Activated naive CD8-positive, alpha-beta T cell treated with anti-CD3 and anti-CD28 coated beads, Interleukin-2, amount 10 ng/mL, durations not matched to agents 7 days and 5 days (primary cell): ENCODE data around the gene GALNT9. TPM values are rescaled to one million over a fixed set of nuclear protein-coding genes. Genes with fewer than 3 reads are reported as not detected.

Experiments
- ATAC-seq: fragments of 150-1000 bp; cut with Tn5 transposase; one replicate; pipeline ENCODE4 v1.10.0; 2021; ENCODE audit warnings: low read depth, moderate library complexity
- POLR2A ChIA-PET: fragments of 350-600 bp; sonication (Branson Sonifier 250); formaldehyde crosslinking; loops from one replicate; lab custom pipeline; 2021; ENCODE audit warnings: antibody characterized with exemption; lab: Charles Lee
- DNase-seq: peaks from one replicate; pipeline ENCODE4 v3.0.0; 2021
- H3K27ac Mint-ChIP-seq: one replicate; pipeline ENCODE4 v1.8.0; 2022; ENCODE audit warnings: mild to moderate bottlenecking, mixed read lengths
- H3K27me3 Mint-ChIP-seq: one replicate; pipeline ENCODE4 v1.8.0; 2022; ENCODE audit warnings: mild to moderate bottlenecking, moderate library complexity, mixed read lengths
- H3K36me3 Mint-ChIP-seq: one replicate; pipeline ENCODE4 v1.8.0; 2021; ENCODE audit warnings: mild to moderate bottlenecking, mixed read lengths
- H3K4me1 Mint-ChIP-seq: one replicate; pipeline ENCODE4 v1.8.0; 2021; ENCODE audit warnings: mixed read lengths
- H3K4me3 Mint-ChIP-seq: one replicate; pipeline ENCODE4 v1.8.0; 2022; ENCODE audit warnings: mild to moderate bottlenecking, moderate library complexity, mixed read lengths
- H3K9me3 Mint-ChIP-seq: one replicate; pipeline ENCODE4 v1.8.0; 2021; ENCODE audit warnings: mixed read lengths
- total RNA-seq, 2 experiments: library from RNA; stranded (reverse); gene quantifications; one replicate each; pipeline ENCODE4 v1.2.3, GENCODE V29; 2021

Gene GALNT9
- total RNA-seq, 2 experiments from 2014 or later: not detected

DNA sequence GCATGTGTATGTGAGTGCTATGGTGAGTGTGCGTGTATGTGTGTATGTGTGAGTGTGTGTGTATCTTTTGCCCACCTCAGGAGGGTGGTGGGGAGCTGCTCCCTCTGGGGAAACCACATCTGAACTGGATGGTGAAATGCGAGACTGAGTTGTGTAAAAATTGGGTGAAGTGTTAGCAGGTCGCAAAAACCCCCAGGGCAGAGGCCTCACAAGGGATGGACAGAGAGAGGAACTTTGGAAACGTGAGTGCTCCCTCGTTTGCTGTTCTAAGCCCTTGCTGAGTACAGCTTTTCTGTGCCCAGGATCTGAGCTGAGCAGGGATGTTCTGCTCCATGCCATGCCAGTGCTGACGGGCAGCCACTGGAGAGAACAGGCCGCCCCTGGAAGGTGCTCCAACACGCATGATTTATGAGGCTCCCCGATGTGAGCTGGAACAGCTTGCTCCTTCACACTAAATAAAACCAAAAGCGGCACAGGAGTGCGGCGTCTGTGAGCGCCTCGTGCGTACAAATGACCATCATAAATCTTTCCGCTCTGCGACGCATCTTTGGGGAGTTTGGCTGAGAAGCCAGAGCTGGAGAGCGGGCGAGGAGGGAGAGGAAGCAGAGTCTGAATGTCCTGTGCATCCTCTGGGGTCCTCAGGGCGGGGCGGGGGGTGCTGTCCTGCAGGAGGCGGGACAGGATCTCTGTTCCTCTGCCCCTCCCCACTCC, 14.1 kb upstream of the GALNT9 start:
- DNase-seq (no peak), ATAC-seq (no peak)
- no peaks in the 10 kb centered on the region for H3K36me3 Mint-ChIP-seq
- no peak overlapping the region for H3K27ac Mint-ChIP-seq
- H3K27me3 Mint-ChIP-seq: peaks cover 5% of the 10 kb centered on the region
- H3K4me3 Mint-ChIP-seq: no peak overlapping the region
- POLR2A ChIA-PET: no interaction called here
- H3K4me1 Mint-ChIP-seq: peaks cover 2% of the 10 kb centered on the region
- H3K9me3 Mint-ChIP-seq: no peaks in the 10 kb centered on the region

DNA sequence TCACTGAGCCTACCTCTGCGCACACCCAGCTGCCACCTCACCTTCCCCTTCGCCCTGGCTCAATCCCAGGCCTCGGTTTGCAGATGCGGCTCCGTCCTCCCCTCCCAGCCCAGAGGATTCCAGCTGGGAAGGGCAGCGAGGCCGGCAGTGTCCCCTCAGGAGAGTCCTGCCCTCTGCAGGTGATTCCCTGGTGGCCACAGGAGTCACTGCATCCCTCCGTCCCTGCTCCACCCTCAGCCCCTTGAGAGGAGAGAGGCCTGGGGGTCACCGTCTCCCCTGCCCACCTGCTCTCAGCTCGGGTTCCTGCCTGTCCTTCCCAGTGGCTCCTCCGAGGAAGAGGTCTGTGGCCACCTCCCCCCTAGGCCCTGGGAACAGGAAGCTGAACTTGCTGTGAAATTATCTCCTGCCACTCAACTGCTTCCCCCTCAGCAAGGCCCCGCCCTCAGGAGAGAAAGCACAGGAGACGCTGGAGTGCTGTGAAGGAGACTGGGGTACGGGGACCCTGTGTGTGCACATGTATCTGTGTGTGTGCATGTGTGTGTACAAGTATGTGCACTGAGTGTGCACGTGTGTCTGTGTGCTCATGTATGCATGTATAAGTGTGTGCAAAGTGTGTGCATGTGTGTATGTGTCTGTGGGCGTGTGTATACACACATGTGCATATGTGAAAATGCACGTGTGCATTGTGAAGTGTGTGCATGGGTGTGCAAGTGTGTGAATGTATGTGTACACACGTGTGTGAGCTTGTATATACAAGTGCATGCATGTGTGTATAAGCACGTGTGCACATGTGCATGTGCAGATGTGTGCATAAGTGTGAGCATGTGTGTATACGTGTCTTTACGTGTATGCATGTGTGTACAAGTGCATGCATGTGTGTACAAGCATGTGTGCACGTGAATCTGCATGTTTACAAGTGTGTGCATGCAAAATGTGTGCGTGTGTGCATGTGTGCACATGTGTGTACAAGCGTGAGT, 13.2 kb upstream of the GALNT9 start:
- H3K4me1 Mint-ChIP-seq: peaks cover 2% of the 10 kb centered on the region
- H3K36me3 Mint-ChIP-seq: no peaks in the 10 kb centered on the region
- H3K27ac Mint-ChIP-seq: no peak overlapping the region
- POLR2A ChIA-PET: no interaction called here
- peaks cover 5% of the 10 kb centered on the region for H3K27me3 Mint-ChIP-seq
- no peak overlapping the region for H3K4me3 Mint-ChIP-seq
- DNase-seq (no peak), ATAC-seq (no peak)
- H3K9me3 Mint-ChIP-seq: no peaks in the 10 kb centered on the region

DNA sequence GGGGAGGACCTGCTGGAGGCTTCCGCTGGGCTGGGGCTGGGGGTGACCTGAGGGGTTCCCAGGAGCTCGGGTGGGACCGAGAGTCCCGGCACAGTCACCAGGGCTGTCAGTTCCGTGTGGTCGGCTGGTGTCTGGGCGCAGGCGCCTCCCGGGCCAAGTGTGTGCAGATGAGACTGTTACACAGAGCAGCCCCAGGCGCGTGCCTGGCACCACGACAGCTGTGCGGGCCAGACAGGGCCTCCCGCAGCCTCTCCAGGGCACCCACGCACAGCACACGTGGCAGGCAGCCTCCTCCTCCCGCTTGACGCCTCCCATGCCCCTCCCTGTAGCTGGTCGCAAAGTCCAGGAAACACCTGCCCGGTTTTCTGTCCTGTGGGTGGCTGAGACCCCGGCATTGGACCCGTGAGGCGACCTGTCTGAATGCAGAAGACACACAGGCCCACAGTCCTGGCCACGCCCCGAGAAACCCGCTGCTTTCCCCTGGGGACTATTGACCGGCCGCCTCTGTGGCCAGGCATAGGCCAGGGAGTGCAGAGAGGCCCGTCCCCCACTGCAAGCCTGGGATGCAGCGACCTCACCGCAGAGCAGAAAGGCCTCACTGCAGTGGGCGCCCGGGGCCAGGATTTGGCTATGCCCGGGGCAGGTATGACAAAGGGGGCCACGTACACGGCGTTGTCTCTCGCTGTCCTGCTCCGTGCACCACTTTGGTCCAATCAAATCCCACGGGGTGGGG, 12.1 kb upstream of the GALNT9 start:
- DNase-seq (no peak), ATAC-seq (no peak)
- Mint-ChIP-seq H3K9me3 (no peaks in the 10 kb centered on the region), H3K36me3 (no peaks in the 10 kb centered on the region), H3K27me3 (peaks cover 5% of the 10 kb centered on the region), H3K27ac (no peak overlapping the region), H3K4me1 (peaks cover 2% of the 10 kb centered on the region), H3K4me3 (no peak overlapping the region)
- POLR2A ChIA-PET: no interaction called here

DNA sequence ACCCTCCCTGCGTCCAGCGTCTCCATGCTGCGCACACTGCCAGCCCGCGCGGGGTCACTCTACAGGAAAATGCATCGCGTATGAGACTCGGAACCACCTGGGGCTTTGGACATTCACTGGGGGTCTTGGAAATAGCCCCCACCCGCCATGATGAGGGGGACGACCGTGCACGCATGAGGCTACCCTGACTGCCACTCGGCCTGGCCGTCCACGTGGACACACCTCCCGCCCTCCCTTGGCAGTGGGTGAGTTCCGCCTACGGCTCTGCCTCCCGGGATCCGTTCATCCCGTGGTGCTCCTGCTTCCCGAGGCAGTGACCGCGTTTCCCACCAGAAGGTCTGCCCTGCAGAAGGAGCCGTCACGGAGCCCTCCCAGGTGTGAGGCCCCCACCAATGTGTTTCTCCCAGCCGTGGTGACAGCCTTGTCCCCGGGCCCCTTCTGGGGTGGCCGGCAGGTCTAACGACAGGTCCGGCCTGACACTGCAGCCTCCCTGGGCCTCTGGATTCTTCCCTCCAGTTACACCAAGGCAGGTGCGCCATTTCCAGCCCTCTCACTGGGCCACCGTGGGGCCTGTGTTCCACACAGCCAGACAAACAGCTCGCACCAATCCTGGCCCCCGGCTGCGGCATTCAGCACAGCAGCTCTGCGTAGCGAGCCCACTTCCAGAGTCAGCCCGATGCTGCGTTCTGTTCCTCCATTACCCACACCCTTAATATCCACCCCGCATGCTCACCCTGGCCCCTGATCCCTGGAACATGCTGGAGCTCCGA, 11.1 kb upstream of the GALNT9 start:
- H3K4me1 Mint-ChIP-seq: peaks cover 2% of the 10 kb centered on the region
- no peaks in the 10 kb centered on the region for H3K36me3 Mint-ChIP-seq
- no peak for DNase-seq
- no peak overlapping the region for H3K4me3 Mint-ChIP-seq
- peaks cover 5% of the 10 kb centered on the region for H3K27me3 Mint-ChIP-seq
- ATAC-seq: no peak
- POLR2A ChIA-PET: no interaction called here
- H3K9me3 Mint-ChIP-seq: no peaks in the 10 kb centered on the region
- no peak overlapping the region for H3K27ac Mint-ChIP-seq

DNA sequence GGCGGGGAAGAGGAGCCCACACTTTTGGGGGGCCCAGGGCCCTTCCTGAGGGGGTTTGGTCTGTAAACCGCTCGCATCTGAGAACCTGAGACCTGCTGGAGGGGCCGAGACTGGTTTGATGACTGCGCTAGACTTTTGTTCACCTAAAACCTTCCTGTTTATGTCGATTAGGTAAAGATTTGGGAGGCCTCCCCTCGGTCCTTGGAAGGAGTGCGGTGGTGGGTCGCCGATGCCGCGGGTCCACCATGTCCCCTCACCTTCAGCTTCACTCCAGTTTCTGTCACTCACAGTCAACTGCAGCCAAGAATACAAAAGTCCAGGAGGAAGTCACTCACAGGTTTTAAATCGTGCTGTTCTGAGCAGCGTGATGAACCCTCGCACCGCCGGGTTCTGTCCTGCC, 10.5 kb upstream of the GALNT9 start:
- no peak overlapping the region for H3K4me3 Mint-ChIP-seq
- POLR2A ChIA-PET: no interaction called here
- H3K27ac Mint-ChIP-seq: no peak overlapping the region

DNA sequence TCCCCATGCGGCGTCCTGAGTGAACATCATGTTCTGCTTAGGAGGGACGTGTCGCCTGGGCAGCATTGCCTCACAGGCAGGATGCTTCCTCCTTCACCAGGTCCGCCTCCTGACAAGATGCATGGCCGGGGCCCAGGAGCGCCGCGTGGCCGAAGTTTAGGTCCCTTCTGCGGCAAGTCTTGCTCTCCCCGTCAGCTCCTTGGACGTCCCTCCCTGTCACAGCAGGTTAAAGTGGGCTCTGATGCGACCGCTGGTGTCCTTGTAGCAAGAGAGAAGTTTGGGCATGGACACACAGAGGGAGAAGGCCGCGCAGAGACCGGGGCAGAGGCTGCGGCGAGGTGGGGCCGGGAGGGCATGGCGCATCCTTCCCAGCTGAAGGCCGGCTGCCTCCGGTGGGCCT, 9.4 kb upstream of the GALNT9 start:
- H3K4me1 Mint-ChIP-seq: peaks cover 2% of the 10 kb centered on the region

More for the DNA sequence above, 10.5 kb upstream of the GALNT9 start:
- H3K27me3 Mint-ChIP-seq: peaks cover 5% of the 10 kb centered on the region
- DNase-seq: no peak
- ATAC-seq: no peak
- H3K9me3 Mint-ChIP-seq: no peaks in the 10 kb centered on the region
- no peaks in the 10 kb centered on the region for H3K36me3 Mint-ChIP-seq
- H3K4me1 Mint-ChIP-seq: peaks cover 2% of the 10 kb centered on the region

DNA sequence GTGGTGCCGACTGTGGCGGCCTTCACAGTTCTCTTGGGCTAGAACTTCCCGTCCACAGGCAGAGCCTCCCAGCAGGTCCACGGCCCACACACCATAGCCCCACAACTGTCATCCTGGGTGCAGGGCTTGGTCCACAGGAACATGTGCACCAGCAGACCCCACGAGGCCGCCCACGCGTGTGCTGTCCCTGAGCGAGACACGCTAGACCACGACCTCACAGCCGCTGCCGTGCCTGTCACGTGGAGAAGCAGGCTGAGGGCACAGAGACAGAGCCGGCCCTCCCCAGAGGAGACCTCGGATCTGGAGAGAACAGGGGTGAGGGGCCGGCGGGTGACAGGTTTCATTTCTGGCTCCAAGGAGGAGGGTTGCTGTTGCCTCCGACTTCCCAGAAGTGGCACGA, 8.9 kb upstream of the GALNT9 start:
- no peak for DNase-seq
- no peak for ATAC-seq
- Mint-ChIP-seq H3K27ac (no peak overlapping the region), H3K27me3 (peaks cover 5% of the 10 kb centered on the region), H3K9me3 (no peaks in the 10 kb centered on the region), H3K36me3 (no peaks in the 10 kb centered on the region), H3K4me3 (no peak overlapping the region), H3K4me1 (peaks cover 2% of the 10 kb centered on the region)
- POLR2A ChIA-PET: no interaction called here

More for the DNA sequence above, 9.4 kb upstream of the GALNT9 start:
- ATAC-seq: no peak
- H3K36me3 Mint-ChIP-seq: no peaks in the 10 kb centered on the region
- H3K4me3 Mint-ChIP-seq: no peak overlapping the region
- peaks cover 5% of the 10 kb centered on the region for H3K27me3 Mint-ChIP-seq
- no peak for DNase-seq
- POLR2A ChIA-PET: no interaction called here
- H3K27ac Mint-ChIP-seq: no peak overlapping the region
- no peaks in the 10 kb centered on the region for H3K9me3 Mint-ChIP-seq

DNA sequence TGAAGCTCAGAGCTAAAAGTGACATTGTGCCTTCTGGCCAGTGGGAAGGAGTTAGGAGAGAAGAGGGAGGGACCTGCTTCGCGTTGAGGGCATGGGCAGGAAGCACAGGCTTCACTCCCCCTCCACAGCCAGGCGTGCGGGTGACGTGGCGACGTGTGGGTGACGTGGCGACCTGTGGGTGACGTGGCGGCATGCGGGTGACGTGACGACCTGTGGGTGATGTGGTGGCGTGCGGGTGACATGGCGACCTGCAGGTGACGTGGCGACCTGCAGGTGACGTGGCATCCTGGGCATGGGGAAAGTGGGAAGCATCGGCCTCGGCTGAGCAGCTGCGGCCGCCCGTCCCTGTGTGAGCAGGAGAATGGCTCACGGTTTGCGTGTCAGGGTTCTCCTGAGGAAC, 8.2 kb upstream of the GALNT9 start:
- no peaks in the 10 kb centered on the region for H3K27me3 Mint-ChIP-seq
- H3K4me3 Mint-ChIP-seq: no peak overlapping the region
- ATAC-seq: no peak
- H3K9me3 Mint-ChIP-seq: no peaks in the 10 kb centered on the region
- no peaks in the 10 kb centered on the region for H3K4me1 Mint-ChIP-seq
- H3K36me3 Mint-ChIP-seq: no peaks in the 10 kb centered on the region
- no peak overlapping the region for H3K27ac Mint-ChIP-seq
- no peak for DNase-seq
- POLR2A ChIA-PET: no interaction called here

DNA sequence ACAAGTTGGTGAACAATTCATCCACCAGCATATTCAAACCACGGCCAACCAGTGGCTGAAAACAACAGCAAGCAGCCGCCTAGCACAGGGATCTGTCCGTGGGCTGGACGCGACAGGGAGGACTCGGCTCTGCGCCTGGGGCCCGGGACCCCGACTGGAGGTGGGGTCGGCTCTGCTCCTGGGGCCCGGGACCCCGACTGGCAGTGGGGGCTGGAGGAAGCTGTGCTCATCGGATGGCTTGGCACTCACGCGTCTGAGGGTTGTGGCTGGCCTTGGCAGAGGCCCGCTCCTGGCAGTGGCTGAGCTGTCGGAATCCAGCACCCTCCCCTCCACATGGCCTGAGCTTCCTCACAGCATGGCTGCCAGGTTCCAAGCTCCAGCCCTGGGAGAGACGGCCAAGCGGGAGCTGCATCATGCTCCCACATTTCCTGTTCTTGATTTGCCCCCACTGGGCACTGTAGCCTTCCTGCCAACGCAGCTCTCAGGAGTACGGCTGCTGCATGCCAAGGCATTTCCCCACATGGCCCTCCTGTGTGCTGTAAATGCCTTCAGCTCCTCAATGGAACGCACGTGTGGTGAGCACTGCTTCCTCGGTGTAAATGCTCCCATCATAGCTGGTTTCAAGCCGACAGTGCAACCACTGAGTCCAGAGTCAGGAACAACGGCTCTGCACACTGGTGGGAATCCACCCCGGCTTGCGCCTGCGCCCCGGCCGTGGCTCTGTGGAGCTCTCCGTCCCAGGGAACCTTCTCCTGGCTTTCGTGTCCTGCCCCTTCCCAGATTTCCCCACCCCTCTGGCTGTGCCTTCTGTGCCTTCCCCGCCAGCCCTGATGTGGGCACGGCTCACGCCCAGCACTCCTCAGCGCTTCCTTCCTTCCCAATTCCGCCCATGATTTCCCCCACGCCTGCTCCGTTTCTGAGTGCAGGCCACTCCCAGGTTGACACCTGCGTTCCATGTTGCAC, 7.3 kb upstream of the GALNT9 start:
- no peaks in the 10 kb centered on the region for H3K9me3 Mint-ChIP-seq
- no peak overlapping the region for H3K4me3 Mint-ChIP-seq
- DNase-seq (no peak), ATAC-seq (no peak)
- no peaks in the 10 kb centered on the region for H3K4me1 Mint-ChIP-seq
- no peaks in the 10 kb centered on the region for H3K27me3 Mint-ChIP-seq
- POLR2A ChIA-PET: interaction anchor here (0.6 kb wide), 1 partner anchor 580 kb away, joined by 3 read pairs; no protein-coding TSS in a partner anchor
- H3K27ac Mint-ChIP-seq: no peak overlapping the region
- H3K36me3 Mint-ChIP-seq: no peaks in the 10 kb centered on the region

DNA sequence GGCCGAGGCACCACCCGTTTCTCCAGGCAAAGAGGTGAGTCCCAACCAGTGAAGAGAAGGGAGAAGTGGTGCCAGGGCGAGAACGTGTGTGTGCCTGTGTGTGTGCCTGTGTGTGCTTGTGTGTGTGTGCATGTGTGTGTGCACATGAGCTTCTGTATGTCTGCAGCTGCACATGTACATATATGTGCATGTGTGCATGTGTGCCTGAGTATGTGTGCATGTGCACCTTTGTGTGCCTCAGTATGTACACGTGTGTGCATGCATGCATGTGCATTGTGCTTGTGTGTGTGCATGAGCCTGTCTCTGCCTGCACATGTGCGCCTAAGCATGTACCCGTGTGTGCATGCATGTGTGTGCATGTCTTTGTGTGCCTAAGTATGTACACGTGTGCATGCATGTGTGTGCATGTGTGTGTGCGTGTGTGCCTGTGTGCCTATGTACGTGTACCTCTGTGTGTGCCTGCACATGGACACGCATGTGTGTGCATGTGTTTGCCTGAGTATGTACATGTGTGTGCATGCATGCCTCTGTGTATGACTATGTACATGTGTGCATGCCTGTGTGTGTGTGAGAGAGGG, 5.9 kb upstream of the GALNT9 start:
- H3K27me3 Mint-ChIP-seq: peaks cover 8% of the 10 kb centered on the region
- DNase-seq: no peak
- no peaks in the 10 kb centered on the region for H3K36me3 Mint-ChIP-seq
- peaks cover 5% of the 10 kb centered on the region for H3K9me3 Mint-ChIP-seq
- ATAC-seq: no peak
- no peak overlapping the region for H3K4me3 Mint-ChIP-seq
- no peaks in the 10 kb centered on the region for H3K4me1 Mint-ChIP-seq
- POLR2A ChIA-PET: no interaction called here
- H3K27ac Mint-ChIP-seq: no peak overlapping the region

DNA sequence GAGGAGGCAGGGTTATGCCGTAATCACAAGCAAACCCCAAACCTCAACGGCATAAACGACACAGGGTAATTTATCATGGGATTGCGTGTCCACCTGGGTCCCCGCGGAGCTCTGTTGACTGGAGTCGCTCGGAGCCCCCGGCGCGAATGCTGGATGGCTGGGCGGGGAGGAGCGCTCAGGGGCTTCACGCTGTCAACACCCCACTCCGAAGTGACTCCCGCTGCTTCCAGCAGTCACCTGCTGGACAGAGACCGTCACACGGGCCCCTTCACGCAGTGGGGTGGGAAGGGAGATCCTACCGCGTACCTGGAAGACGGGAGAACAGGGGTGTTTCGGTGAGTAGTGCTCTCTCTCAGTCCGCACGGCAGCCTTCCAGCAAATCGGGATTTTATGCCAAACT, 4.4 kb upstream of the GALNT9 start:
- ATAC-seq (no peak), DNase-seq (no peak)
- Mint-ChIP-seq H3K9me3 (peaks cover 5% of the 10 kb centered on the region), H3K27ac (no peak overlapping the region), H3K4me1 (no peaks in the 10 kb centered on the region), H3K27me3 (peaks cover 9% of the 10 kb centered on the region), H3K36me3 (no peaks in the 10 kb centered on the region), H3K4me3 (no peak overlapping the region)
- POLR2A ChIA-PET: no interaction called here

DNA sequence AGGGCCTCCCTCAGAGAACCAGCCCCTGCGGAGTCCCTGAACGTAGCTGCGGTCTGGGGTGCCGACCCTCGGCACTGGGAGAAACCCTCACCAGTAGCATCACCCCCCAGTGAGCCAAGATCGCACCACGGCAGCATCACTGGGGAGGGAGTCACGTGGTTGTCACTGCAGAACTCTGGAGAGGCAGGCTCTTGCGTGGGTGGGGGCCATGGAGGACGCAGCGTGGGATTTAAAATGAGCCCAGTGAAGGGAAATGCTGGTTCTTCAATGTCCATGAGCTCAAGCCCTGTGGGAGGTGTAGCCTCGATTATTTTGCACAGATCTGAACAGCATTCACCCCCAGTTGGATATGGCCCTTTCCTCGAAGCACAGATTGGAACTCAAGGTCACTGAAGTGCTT, 3.9 kb upstream of the GALNT9 start:
- peaks cover 5% of the 10 kb centered on the region for H3K9me3 Mint-ChIP-seq
- no peak overlapping the region for H3K27ac Mint-ChIP-seq
- ATAC-seq (no peak), DNase-seq (no peak)
- H3K4me1 Mint-ChIP-seq: no peaks in the 10 kb centered on the region
- H3K36me3 Mint-ChIP-seq: no peaks in the 10 kb centered on the region
- POLR2A ChIA-PET: no interaction called here
- peaks cover 12% of the 10 kb centered on the region for H3K27me3 Mint-ChIP-seq
- H3K4me3 Mint-ChIP-seq: no peak overlapping the region
